GM19099 (cell line): Measurements from ENCODE around the gene PPP1R1B.
A peak's percentile ranks its signal among the peaks of the same experiment; 100 is the strongest.

ENCODE experiments used
- POLR2A ChIP-seq: IDR thresholded peaks from 3 replicates; pipeline ENCODE4 v1.6.1; 2011; ENCODE audit warnings: low read depth; ENCODE audit not compliant: insufficient read length; ENCODE audit errors: extremely low read depth

The PPP1R1B gene

GRCh38 chr17:39672522-39673334 lies 46.0 kb downstream of the PPP1R1B start:
- TF ChIP-seq POLR2A = no peak

GRCh38 chr17:39673335-39674081 lies 46.8 kb downstream of the PPP1R1B start:
- TF ChIP-seq POLR2A = no peak

- TF ChIP-seq POLR2A = no peak
Observed at GRCh38 chr17:39674179-39674578, 47.4 kb downstream of the PPP1R1B start.

GRCh38 chr17:39674702-39675389 lies 48.1 kb downstream of the PPP1R1B start:
- peak; percentile 38 for TF ChIP-seq POLR2A

- TF ChIP-seq POLR2A = no peak
Observed at GRCh38 chr17:39675390-39676082, 48.8 kb downstream of the PPP1R1B start.

DNA sequence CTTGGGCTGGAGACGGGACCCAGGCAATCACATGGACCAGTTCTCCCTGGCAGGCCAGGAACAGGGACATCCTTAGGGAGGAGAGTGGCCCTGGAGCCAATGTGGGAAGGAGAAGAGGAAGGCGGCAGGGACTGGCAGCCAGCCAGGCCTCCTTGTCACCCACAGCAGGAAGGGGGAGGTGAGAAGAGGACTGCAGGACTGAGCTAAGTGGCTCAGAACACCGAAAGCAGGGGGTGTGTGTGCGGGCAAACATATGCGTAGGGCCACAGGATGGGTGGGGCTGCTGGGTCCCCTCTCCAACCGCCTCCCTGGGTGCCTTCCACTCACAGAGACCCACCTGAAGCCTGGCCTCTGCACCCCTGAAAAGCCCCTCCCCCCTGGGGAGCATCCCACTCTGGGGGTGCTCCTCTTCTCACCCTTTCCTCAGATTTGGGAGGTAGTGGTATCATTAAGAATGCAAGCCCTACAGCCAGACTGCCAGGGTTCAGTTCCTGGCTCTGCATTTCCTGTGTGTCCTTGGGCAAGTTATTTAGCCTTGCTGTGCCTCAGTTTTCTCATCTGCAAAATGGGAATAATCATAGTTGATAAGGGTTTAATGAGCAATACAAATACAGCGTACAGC lies 49.6 kb downstream of the PPP1R1B start:
- peak; percentile 16 for TF ChIP-seq POLR2A

DNA sequence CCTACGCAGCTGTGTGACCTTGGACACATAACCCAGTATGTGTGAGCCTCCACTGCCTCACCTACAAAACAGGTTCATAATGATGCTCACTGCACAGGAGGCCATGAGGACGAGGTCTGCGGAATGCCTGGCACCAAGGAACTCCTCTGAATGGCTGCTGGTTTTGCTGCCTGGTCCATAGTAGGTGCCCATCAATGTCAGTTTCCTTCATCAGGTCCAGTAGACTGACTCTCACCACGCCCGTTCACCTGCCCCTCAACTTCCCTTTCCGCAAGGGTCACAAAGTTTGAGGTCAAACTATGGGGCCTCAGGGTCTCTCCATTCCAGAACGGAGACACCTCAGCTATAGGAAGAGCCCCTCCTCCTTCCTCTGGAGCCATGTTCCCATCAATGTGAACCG lies 50.3 kb downstream of the PPP1R1B start:
- no peak for TF ChIP-seq POLR2A

- no peak for TF ChIP-seq POLR2A
Observed at GRCh38 chr17:39677542-39678339, 51.0 kb downstream of the PPP1R1B start.

DNA sequence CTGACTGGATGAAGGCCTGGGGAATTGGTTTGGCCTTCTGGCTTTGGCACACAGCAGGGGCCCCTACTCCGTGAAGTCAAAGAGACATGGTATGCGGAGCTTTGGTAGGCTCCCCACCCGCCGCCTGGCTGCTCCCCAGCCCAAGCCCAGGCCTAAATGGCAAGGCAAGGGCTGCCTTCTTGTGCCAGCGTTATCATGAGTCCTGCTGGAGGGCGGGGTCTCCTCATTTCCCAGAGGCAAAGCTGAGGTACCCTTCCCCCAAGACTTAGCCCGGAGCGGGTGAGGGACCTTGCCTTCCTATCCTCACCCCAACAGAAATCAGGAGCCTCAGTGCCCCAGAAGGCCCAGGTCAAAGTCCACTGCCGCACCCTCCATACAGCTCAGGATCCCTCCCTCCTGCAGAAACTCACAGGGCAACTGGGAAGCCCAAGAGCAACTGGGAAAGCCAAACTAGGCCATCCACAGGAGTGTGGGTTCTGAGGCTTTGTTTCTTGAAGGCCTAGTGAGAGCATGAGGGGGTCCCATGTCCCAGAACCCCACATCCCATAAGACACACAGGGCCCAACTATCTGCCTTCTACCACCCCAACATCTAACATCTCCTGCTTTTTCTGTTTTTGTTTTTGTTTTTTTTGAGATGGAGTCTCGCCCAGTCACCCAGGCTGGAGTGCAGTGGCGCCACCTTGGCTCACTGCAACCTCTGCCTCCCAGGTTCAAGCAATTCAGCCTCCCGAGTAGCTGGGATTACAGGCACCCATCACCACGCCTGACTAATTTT lies 51.8 kb downstream of the PPP1R1B start:
- TF ChIP-seq POLR2A = no peak

DNA sequence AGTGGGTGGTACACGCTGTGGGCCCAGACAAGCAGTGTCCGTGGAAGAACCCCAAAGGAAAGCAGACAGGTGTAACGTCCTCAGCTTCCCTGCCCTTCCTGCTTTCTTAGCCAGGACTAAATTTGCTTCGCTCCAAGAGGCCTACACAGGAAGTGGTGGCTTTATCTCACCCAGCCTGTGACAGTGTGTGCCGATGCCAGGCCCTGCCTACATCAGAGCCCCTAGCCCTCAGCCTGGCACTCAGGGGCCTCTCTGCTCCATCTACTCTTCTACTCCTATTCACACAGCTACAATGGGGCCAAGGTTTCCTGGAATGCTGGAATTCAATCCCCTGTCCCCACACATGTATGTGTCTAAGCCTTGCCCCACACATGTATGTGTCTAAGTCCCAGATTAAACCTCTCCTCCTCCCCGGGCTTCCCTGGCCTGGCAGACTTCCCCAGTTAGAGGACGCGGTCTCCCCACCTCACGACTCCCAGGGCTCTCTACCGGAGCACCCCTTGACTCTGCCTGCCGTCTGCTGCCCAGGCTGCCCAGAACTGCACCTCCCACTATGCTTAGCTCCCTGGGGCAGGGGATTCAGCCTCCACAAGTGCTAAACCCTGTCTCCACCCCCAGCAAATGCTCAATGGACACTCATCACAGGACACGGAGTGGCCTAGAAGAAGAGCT lies 52.9 kb downstream of the PPP1R1B start:
- no peak for TF ChIP-seq POLR2A

DNA sequence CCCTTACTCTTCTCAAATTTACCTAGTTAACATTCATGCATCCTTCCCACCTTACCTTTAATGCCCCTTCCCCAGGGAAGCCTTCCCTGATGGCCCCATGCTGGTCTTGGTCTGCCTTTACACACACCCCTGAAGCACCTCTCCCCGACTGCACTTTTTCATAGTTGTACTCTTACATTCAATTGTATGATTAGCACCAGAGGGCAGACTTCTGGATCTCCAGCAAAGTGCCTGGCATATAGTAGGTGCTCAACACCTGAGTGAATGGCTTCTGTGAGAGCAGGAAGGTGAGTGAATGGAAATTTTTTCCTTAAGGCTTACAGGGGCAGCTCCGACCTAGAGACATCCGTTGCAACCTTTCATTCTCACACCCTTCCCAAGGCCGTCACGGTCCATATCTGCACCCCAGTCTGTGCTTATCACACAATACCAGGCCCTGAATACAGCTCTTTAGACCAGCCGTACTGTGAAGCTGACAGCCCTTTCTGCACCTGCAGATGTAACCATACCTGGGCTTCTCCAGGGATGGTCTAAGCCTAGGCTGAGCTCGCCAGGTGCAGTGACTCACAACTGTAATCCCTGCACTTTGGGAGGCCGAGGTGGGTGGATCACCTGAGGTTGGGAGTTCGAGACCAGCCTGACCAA lies 56.7 kb downstream of the PPP1R1B start:
- no peak for TF ChIP-seq POLR2A

GRCh38 chr17:39684369-39685192 lies 57.8 kb downstream of the PPP1R1B start:
- TF ChIP-seq POLR2A = no peak
